Inflammatory macrophage treated with lipopolysaccharide for 1 hour (primary cell): Measurements from ENCODE around the gene EXD3.
"Not testable (repeated sequence)": the region's sequence is repeated elsewhere in the genome, so short reads cannot be mapped to it uniquely, and the experiment has no call there.

Experiments used
- DNase-seq, 2 donors: peaks; one replicate each; pipeline ENCODE4 v3.0.0-alpha.2; 2020 to 2022

EXD3 gene

GRCh38 chr9:137265496-137266161 lies 157.3 kb downstream of the EXD3 start:
- DNase-seq, result no peak

DNA sequence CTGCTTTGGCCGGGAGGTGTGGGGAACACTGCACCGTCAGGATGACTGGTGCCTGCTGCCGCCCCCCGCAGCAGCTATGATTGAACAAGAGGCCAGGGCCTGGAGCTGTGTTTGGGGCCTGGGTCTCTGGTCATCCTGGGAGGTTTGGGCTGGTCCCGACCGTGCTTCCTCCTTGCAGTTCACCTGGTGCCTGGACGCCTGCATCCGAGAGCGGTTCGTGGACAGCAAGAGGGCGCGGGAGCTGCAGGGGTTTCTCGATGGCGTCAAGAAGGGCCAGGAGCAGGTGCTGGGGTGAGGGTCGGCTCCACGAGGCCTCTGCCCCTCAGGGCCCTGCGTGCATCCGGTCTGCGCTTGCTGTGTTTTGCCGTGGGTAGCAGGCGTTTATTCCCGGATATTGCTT lies 158.9 kb downstream of the EXD3 start:
- no peak for DNase-seq

DNA sequence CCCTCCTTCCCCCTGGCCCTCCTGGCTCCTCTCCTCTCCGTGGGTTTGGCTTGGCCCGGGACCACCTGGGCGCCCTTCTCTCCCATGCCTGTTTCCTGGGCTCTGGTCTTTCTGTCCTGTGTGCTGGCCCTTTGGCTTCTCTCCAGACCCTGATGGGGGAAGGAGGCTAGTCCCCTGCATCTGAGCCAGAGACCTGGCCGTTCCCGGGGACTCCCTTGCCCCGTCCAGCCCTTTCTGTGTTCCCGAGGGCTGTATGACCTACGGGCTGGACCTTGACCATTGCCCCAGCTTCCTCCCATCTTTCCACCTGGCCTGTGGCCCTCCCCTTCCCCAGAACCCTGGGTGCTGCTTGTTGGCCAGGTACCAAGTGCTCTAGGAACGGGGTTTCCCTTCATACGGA lies 159.5 kb downstream of the EXD3 start:
- no peak for DNase-seq

DNA sequence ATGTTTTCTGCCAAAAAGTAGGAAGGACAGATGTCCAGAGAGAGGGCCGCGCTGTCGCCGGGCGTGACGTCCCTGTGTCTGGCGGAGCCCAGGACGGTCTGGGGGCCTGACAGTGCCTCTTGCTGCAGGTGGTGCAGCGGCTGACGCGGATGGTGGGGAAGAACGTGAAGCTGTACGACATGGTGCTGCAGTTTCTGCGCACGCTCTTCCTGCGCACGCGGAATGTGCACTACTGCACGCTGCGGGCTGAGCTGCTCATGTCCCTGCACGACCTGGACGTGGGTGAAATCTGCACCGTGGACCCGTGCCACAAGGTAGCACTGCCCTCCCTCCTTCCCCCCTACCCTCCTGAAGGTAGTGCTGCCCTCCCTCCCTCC lies 160.1 kb downstream of the EXD3 start:
- DNase-seq, result no peak

- DNase-seq, result not testable (repeated sequence)
These were observed 160.6 kb downstream of the EXD3 start for GRCh38 chr9:137262173-137262908.
